ENCODE measurements around the gene XPNPEP3. TPM values are rescaled to one million over a fixed set of nuclear protein-coding genes. Genes with fewer than 3 reads are reported as not detected.
"Not testable (repeated sequence)": the region's sequence is repeated elsewhere in the genome, so short reads cannot be mapped to it uniquely, and the experiment has no call there.

XPNPEP3 gene
- total RNA-seq, 1 donor from 2014 or later, result 34.7 TPM

DNA sequence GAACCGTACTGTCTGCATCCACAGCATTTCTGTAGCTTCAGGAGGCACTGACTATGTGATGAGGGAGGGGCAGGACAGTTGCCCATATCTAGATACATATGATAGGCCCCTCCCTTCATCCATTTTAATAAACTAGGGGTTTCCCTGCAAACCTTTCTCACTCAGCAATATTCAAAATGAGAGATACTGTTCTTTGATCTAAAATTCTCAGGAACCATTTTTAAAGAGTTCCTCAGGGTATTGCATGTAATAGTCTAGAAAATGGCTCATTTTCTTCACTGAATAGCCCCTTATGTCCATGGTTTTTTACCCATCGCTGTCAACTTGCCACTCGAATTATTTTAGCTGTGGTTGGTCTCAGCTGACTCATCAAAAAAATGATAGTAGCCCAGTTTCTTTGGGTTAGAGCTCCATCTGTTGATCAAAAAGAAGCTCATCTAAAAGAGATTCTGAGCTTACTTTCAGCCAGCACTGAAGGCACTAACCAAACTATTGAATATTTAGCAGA lies 42.0 kb downstream of the XPNPEP3 start:
- Mint-ChIP-seq H3K4me1 (peaks cover 4% of the 10 kb centered on the region), H3K9me3 (no peaks in the 10 kb centered on the region), H3K4me3 (no peak overlapping the region), H3K36me3 (ENCODE audit: low read depth) (no peaks in the 10 kb centered on the region), H3K27me3 (ENCODE audit: low read depth) (no peaks in the 10 kb centered on the region), H3K27ac (ENCODE audit: unreplicated experiment) (no peak overlapping the region)
- no peak for DNase-seq (ENCODE audit: low read depth, low spot score)
- TF ChIP-seq, protein P1, sequence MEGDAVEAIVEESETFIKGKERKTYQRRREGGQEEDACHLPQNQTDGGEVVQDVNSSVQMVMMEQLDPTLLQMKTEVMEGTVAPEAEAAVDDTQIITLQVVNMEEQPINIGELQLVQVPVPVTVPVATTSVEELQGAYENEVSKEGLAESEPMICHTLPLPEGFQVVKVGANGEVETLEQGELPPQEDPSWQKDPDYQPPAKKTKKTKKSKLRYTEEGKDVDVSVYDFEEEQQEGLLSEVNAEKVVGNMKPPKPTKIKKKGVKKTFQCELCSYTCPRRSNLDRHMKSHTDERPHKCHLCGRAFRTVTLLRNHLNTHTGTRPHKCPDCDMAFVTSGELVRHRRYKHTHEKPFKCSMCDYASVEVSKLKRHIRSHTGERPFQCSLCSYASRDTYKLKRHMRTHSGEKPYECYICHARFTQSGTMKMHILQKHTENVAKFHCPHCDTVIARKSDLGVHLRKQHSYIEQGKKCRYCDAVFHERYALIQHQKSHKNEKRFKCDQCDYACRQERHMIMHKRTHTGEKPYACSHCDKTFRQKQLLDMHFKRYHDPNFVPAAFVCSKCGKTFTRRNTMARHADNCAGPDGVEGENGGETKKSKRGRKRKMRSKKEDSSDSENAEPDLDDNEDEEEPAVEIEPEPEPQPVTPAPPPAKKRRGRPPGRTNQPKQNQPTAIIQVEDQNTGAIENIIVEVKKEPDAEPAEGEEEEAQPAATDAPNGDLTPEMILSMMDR (conservative IDR thresholded peaks at IDR 0.05), result peak; percentile 68

DNA sequence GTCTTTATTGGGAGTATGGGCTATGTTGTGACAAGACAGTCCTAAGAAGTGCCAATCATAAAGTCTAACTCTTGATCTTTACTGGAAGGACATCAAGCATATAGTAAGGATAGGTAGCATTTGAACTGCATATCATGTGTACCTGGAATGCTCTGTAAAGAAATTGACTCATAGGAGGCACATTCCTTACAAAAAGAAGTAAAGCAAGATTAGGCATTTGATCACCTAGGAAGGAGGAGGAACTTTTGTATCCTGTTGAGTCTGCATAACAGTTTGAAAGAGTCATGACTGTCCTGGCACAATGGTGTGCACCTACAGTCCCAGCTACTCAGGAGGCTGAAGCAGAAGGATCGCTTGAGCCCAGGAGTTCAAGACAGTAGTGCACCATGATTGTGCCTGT lies 47.2 kb downstream of the XPNPEP3 start:
- Mint-ChIP-seq H3K27me3 (ENCODE audit: low read depth) (no peaks in the 10 kb centered on the region), H3K27ac (ENCODE audit: unreplicated experiment) (no peak overlapping the region), H3K4me3 (no peak overlapping the region), H3K36me3 (ENCODE audit: low read depth) (peaks cover 4% of the 10 kb centered on the region), H3K9me3 (no peaks in the 10 kb centered on the region), H3K4me1 (peaks cover 1% of the 10 kb centered on the region)
- DNase-seq (ENCODE audit: low read depth, low spot score), result no peak
- TF ChIP-seq, protein P1 (conservative IDR thresholded peaks at IDR 0.05), result no peak

DNA sequence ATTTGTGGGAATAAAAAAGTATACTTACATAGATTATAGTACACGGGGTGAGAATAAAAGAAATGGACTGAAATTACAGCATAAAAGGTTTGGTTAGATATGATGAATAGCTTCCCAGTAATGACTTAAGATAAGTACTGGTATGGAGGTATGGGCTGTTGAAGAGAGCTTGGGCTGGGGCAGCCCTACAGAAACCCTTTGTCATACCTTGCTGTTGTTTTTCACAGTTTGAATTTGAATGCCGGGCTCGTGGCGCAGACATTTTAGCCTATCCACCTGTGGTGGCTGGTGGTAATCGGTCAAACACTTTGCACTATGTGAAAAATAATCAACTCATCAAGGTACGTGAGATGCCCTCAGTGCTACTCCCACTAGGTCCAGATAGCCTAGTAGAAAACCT lies 51.9 kb downstream of the XPNPEP3 start:
- Mint-ChIP-seq H3K27ac (ENCODE audit: unreplicated experiment) (no peak overlapping the region), H3K27me3 (ENCODE audit: low read depth) (no peaks in the 10 kb centered on the region), H3K36me3 (ENCODE audit: low read depth) (peaks cover 4% of the 10 kb centered on the region), H3K4me3 (no peak overlapping the region), H3K9me3 (no peaks in the 10 kb centered on the region), H3K4me1 (no peaks in the 10 kb centered on the region)
- TF ChIP-seq, protein P1 (conservative IDR thresholded peaks at IDR 0.05), result no peak
- DNase-seq (ENCODE audit: low read depth, low spot score), result no peak

DNA sequence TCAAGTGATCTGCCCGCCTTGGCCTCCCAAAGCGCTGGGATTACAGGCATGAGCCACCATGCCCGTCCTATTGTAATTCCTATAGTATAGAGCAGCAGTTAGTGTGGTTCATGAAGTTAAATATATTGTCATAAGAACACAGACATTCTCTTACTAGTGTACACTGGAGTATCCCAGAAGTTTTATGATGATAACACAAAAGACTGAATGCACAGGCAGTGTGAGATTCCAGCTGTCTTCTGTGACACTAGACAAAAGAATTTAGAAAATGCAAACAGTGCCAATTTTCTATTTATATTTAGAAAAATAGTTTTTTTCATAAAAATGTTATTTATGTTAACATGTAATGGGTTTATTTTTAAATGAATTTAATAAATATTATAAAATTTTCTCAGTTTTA lies 54.8 kb downstream of the XPNPEP3 start:
- no peak for DNase-seq (ENCODE audit: low read depth, low spot score)
- Mint-ChIP-seq H3K36me3 (ENCODE audit: low read depth) (no peaks in the 10 kb centered on the region), H3K27me3 (ENCODE audit: low read depth) (no peaks in the 10 kb centered on the region), H3K27ac (ENCODE audit: unreplicated experiment) (no peak overlapping the region), H3K4me3 (no peak overlapping the region), H3K4me1 (no peaks in the 10 kb centered on the region), H3K9me3 (no peaks in the 10 kb centered on the region)
- TF ChIP-seq, protein P1 (conservative IDR thresholded peaks at IDR 0.05), result no peak

DNA sequence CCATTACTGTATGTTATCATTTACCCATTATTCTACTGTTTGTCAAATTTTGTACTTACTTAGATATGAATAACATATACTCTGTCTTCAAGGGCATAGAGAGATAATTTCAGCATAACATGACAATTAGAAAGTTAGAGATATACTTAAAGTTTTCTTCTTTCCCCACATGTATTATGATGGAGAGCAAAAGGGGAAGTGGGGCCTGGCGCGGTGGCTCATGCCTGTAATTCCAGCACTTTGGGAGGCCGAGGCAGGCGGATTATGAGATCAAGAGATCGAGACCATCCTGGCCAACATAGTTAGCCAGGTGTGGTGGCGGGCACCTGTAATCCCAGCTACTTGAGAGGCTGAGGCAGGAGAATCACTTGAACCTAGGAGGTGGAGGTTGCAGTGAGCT lies 56.0 kb downstream of the XPNPEP3 start:
- H3K4me1 Mint-ChIP-seq; H3K9me3 Mint-ChIP-seq; H3K27me3 Mint-ChIP-seq (ENCODE audit: low read depth); H3K36me3 Mint-ChIP-seq (ENCODE audit: low read depth); H3K4me3 Mint-ChIP-seq; DNase-seq (ENCODE audit: low read depth, low spot score); H3K27ac Mint-ChIP-seq (ENCODE audit: unreplicated experiment): not testable (repeated sequence)

DNA sequence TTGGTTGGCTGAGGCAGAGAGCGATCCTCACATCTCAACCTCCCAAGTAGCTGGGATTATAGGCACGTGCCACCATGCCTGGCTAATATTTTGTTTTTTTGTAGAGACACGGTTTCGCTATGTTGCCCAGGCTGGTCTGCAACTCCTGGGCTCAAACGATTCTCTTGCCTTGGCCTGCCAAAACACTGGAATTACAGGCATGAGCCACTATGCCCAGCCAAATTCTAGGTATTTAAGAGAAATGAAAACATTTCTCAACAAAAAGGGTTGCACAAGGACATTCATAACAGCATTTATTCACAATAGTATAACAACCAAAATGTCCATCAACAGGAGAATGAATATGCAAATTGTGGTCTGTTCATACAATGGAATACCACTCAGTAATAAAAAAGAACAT lies 62.5 kb downstream of the XPNPEP3 start:
- Mint-ChIP-seq H3K27me3 (ENCODE audit: low read depth) (no peaks in the 10 kb centered on the region), H3K36me3 (ENCODE audit: low read depth) (peaks cover 5% of the 10 kb centered on the region), H3K27ac (ENCODE audit: unreplicated experiment) (no peak overlapping the region), H3K9me3 (no peaks in the 10 kb centered on the region), H3K4me1 (no peaks in the 10 kb centered on the region), H3K4me3 (no peak overlapping the region)
- no peak for DNase-seq (ENCODE audit: low read depth, low spot score)
- TF ChIP-seq, protein P1 (conservative IDR thresholded peaks at IDR 0.05), result no peak
